ENCODE measurements around the gene ANKRD12.
A peak's percentile ranks its signal among the peaks of the same experiment; 100 is the strongest.

The ANKRD12 gene

GRCh38 chr18:9290156-9290555 lies 153.6 kb downstream of the ANKRD12 start:
- no peak for DNase-seq (ENCODE audit: low read depth in 2 of 2)

GRCh38 chr18:9292047-9292446 lies 155.5 kb downstream of the ANKRD12 start:
- DNase-seq (ENCODE audit: low read depth in 2 of 2), result no peak

GRCh38 chr18:9293948-9294347 lies 157.4 kb downstream of the ANKRD12 start:
- DNase-seq (ENCODE audit: low read depth in 2 of 2), result no peak

GRCh38 chr18:9296233-9297006 lies 159.8 kb downstream of the ANKRD12 start:
- DNase-seq (ENCODE audit: low read depth in 2 of 2), result no peak

GRCh38 chr18:9297007-9297393 lies 160.4 kb downstream of the ANKRD12 start:
- no peak for DNase-seq (ENCODE audit: low read depth in 2 of 2)

GRCh38 chr18:9304388-9305070 lies 167.9 kb downstream of the ANKRD12 start:
- no peak for DNase-seq (ENCODE audit: low read depth in 2 of 2)

- no peak for DNase-seq (ENCODE audit: low read depth in 2 of 2)
Measured at GRCh38 chr18:9319333-9319732, 182.8 kb downstream of the ANKRD12 start.

- no peak for DNase-seq (ENCODE audit: low read depth in 2 of 2)
Measured at GRCh38 chr18:9321017-9321452, 184.5 kb downstream of the ANKRD12 start.

- DNase-seq (ENCODE audit: low read depth in 2 of 2), result no peak
Measured at GRCh38 chr18:9321736-9322135, 185.2 kb downstream of the ANKRD12 start.

GRCh38 chr18:9322744-9323143 lies 186.2 kb downstream of the ANKRD12 start:
- no peak for DNase-seq (ENCODE audit: low read depth in 2 of 2)

- no peak for DNase-seq (ENCODE audit: low read depth in 2 of 2)
Measured at GRCh38 chr18:9323750-9324445, 187.3 kb downstream of the ANKRD12 start.

- no peak for DNase-seq (ENCODE audit: low read depth in 2 of 2)
Measured at GRCh38 chr18:9325716-9326115, 189.1 kb downstream of the ANKRD12 start.

- DNase-seq (ENCODE audit: low read depth in 2 of 2), result no peak
Measured at GRCh38 chr18:9328776-9329175, 192.2 kb downstream of the ANKRD12 start.

- no peak for DNase-seq (ENCODE audit: low read depth in 2 of 2)
Measured at GRCh38 chr18:9329471-9329870, 192.9 kb downstream of the ANKRD12 start.

GRCh38 chr18:9330419-9330818 lies 193.8 kb downstream of the ANKRD12 start:
- no peak for DNase-seq (ENCODE audit: low read depth in 2 of 2)

GRCh38 chr18:9333441-9334328 lies 197.1 kb downstream of the ANKRD12 start:
- DNase-seq (ENCODE audit: low read depth in 2 of 2), result no peak

- peak; percentile 81 to 86 for DNase-seq (ENCODE audit: low read depth in 2 of 2)
Measured at GRCh38 chr18:9334329-9334972, 197.9 kb downstream of the ANKRD12 start, which contains the start of gene TWSG1. Gene TWSG1, plus strand, starts transcription at chr18:9334773. Its CDS starts 2,457 bp downstream, at chr18:9337230.

GRCh38 chr18:9334973-9335696 lies 198.6 kb downstream of the ANKRD12 start:
- DNase-seq (ENCODE audit: low read depth in 2 of 2), result peak in 1 of 2 experiments; percentile 13
